SK-N-MC (cell line): ENCODE measurements around the gene ZNF91.

Experiments used
- DNase-seq: peaks from one replicate; pipeline ENCODE4 v3.0.0-alpha.2; 2011; ENCODE audit warnings: low read depth, low spot score
- H3K27ac ChIP-seq: fragments of 200-600 bp; sonication (generic); 2 replicates; pipeline ENCODE4 v1.5.1; 2016; ENCODE audit warnings: mixed run types
- H3K36me3 ChIP-seq: fragments of 200-600 bp; sonication (generic); 2 replicates; pipeline ENCODE4 v1.6.1; 2017; ENCODE audit warnings: antibody characterized with exemption, low read length, mixed read lengths; ENCODE audit not compliant: insufficient read depth
- H3K4me3 ChIP-seq: fragments of 200-600 bp; sonication (generic); 2 replicates; pipeline ENCODE4 v1.5.1; 2016
- H3K9ac ChIP-seq: fragments of 200-600 bp; sonication (generic); 2 replicates; pipeline ENCODE4 v1.8.0; 2017; ENCODE audit warnings: mixed run types, mixed read lengths; ENCODE audit not compliant: insufficient read length
- H3K9me3 ChIP-seq: fragments of 200-600 bp; sonication (generic); 2 replicates; pipeline ENCODE4 v1.6.1; 2017; ENCODE audit warnings: low read depth, mild to moderate bottlenecking, antibody characterized with exemption, low read length, moderate library complexity, mixed read lengths
- EZH2 ChIP-seq: fragments of 200-600 bp; sonication (generic); IDR thresholded peaks from one replicate; pipeline ENCODE4 v1.6.1; 2017; ENCODE audit warnings: antibody characterized with exemption
- FOXP2 ChIP-seq: optimal IDR thresholded peaks from 2 replicates; pipeline ENCODE3; 2011; ENCODE audit warnings: mild to moderate bottlenecking, moderate library complexity; ENCODE audit not compliant: insufficient read depth; ENCODE audit errors: extremely low read length, control extremely low read depth
- POLR2AphosphoS5 ChIP-seq: IDR thresholded peaks from 2 replicates; pipeline ENCODE4 v1.6.1; 2012; ENCODE audit warnings: mild to moderate bottlenecking, low read depth, low read length, borderline replicate concordance

Gene ZNF91

DNA sequence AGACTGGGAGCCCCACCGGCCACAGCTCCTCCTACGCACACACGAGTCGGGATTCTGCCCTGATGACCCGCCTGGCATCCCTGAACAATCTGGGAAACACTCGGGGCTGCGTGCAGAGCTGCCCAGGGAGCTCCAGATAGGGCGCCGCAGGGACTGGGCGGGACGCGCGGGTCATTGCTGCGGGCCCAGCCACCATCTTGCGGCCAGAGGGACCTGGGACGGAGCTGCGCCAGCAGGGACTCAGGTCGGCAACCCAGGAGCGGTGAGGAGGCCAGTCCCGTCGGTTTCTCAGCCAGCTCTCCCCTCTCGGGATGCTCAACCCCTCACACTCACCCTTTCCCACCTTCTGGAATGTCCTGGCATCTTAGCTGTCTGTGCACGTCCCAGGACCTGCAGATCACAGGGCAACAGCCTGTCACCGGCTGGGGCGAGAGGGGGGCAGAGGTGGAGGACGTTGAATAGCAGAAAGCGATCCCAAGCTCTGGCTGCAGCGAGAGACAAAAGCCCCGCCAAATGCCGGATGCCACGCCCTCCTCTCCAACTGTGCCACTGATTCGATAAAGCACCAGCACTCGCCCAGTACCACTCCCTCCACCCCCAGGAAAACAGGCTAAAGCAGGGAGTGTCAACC, 20.4 kb upstream of the ZNF91 start:
- Histone ChIP-seq H3K9ac (no peak overlapping the region), H3K4me3 (no peak overlapping the region), H3K36me3 (no peaks in the 10 kb centered on the region), H3K9me3 (no peaks in the 10 kb centered on the region), H3K27ac (no peak overlapping the region)
- DNase-seq: no peak
- TF ChIP-seq EZH2 (no peak), POLR2AphosphoS5 (no peak), FOXP2 (no peak)

- no peak for DNase-seq
Measured at GRCh38 chr19:23415034-23415433, 19.8 kb upstream of the ZNF91 start.

DNA sequence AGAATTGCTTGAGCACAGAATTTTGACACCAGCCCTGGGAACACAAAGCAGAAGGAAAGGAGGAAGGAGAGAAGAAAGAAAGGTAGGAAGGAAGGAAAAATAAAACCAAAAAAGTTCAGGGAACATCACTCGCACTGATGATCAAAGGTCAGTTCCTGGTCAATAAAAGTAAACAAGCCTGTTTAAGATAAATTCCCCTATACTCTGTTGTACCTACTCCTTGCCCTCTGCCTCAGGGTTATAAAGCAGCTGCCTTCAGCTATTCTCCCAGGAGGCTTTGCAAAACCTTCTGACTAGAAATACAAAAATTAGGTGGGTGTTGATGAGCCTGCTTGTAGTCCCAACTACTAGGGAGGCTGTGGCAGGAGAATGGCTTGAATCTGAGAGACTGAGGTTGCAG, 14.9 kb upstream of the ZNF91 start:
- H3K27ac ChIP-seq: no peak overlapping the region
- TF ChIP-seq POLR2AphosphoS5: no peak
- TF ChIP-seq EZH2: no peak
- TF ChIP-seq FOXP2: no peak
- no peak overlapping the region for H3K9ac ChIP-seq
- no peak overlapping the region for H3K4me3 ChIP-seq
- DNase-seq: no peak
- H3K9me3 ChIP-seq: no peaks in the 10 kb centered on the region
- no peaks in the 10 kb centered on the region for H3K36me3 ChIP-seq

More at GRCh38 chr19:23415034-23415433, 19.8 kb upstream of the ZNF91 start:
- no peaks in the 10 kb centered on the region for H3K9me3 ChIP-seq
- TF ChIP-seq EZH2 (no peak), FOXP2 (no peak), POLR2AphosphoS5 (no peak)
- H3K36me3 ChIP-seq: no peaks in the 10 kb centered on the region
- no peak overlapping the region for H3K9ac ChIP-seq
- no peak overlapping the region for H3K4me3 ChIP-seq
- H3K27ac ChIP-seq: no peak overlapping the region

DNA sequence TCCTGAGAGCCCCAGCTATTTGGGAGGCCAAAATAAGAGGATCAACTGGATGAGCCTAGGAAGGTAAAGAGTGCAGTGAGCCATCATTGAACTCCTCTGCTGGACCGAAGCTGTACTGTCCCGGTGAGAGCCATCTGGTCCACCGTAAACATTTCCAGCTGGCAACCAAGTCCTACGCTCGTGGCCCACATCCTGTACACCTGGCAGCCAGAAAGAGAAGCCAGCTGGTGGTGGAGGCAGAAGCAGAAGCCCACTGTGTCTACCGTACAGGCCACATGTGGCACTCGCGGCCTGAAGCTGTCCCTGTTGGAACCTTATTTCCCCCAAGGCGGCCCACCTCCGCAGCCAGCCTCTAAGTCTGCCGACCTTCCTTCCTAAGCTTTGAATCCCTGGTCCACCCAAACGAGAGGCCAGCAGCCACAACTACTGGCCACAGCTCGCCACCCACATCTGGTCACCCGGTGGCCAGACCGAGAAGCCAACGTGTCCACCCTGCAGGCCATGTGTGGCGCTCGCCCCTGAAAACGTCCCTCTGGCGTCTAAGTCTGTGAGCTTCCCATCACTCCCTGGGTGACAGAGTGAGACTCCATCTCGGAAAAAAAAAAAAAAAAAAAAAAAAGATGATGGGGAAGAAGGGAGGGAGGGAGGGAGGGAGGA, 14.2 kb upstream of the ZNF91 start:
- H3K27ac ChIP-seq: no peak overlapping the region
- H3K4me3 ChIP-seq: no peak overlapping the region
- TF ChIP-seq POLR2AphosphoS5: no peak
- TF ChIP-seq FOXP2: no peak
- no peak for TF ChIP-seq EZH2
- DNase-seq: no peak
- H3K9me3 ChIP-seq: no peaks in the 10 kb centered on the region
- H3K36me3 ChIP-seq: no peaks in the 10 kb centered on the region
- no peak overlapping the region for H3K9ac ChIP-seq

- no peak overlapping the region for H3K9ac ChIP-seq
- DNase-seq: no peak
- no peaks in the 10 kb centered on the region for H3K36me3 ChIP-seq
- no peak overlapping the region for H3K27ac ChIP-seq
- no peaks in the 10 kb centered on the region for H3K9me3 ChIP-seq
- TF ChIP-seq POLR2AphosphoS5 (no peak), EZH2 (no peak), FOXP2 (no peak)
- no peak overlapping the region for H3K4me3 ChIP-seq
Measured at GRCh38 chr19:23407616-23408133, 12.4 kb upstream of the ZNF91 start.

DNA sequence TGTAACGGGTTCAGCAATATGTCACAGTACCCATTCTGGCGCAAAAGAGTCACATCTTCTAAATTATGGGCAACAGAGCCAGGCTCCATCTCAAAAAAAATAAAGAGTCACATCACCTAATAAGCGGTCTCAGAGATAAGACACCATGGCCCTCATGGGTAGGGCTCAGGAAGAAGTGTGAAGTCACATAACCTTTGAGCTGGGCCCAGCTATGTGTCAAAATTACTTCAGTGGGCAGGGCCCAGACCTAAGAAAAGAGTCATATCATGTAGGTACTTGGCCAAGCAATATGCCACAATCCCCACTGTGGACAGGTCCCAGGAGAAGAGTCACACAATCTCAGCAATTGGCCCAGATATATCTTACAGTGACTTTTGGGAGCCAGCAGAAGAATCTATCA, 11.4 kb upstream of the ZNF91 start:
- Histone ChIP-seq H3K9ac (no peak overlapping the region), H3K36me3 (no peaks in the 10 kb centered on the region), H3K27ac (no peak overlapping the region), H3K9me3 (no peaks in the 10 kb centered on the region), H3K4me3 (no peak overlapping the region)
- TF ChIP-seq FOXP2: no peak
- no peak for TF ChIP-seq POLR2AphosphoS5
- no peak for TF ChIP-seq EZH2
- DNase-seq: no peak

GRCh38 chr19:23406091-23406490, 10.8 kb upstream of the ZNF91 start:
- Histone ChIP-seq H3K9me3 (no peaks in the 10 kb centered on the region), H3K27ac (no peak overlapping the region), H3K4me3 (no peak overlapping the region), H3K36me3 (no peaks in the 10 kb centered on the region), H3K9ac (no peak overlapping the region)
- TF ChIP-seq FOXP2 (no peak), EZH2 (no peak), POLR2AphosphoS5 (no peak)
- DNase-seq: no peak

DNA sequence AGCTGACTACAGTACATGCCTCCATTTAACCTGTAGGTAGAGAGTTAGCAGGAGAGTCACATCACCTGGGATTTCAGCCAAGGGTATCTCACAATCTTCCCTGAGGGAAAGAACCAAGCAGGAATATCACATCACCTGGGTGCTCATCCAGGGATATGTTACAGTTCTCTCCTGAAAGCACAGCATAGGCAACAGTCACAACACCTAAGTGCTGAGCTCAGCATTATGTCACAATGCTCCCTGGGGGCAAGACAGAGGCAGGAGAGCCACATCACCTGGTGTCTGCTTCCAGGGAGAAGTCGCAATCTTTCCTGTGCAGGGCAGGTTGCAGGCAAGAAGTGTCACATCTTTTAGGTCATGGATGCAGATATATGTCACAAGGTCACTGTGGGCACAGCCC, 9.4 kb upstream of the ZNF91 start:
- no peak for DNase-seq
- H3K36me3 ChIP-seq: no peaks in the 10 kb centered on the region
- TF ChIP-seq FOXP2: no peak
- TF ChIP-seq POLR2AphosphoS5: no peak
- TF ChIP-seq EZH2: no peak
- no peaks in the 10 kb centered on the region for H3K9me3 ChIP-seq
- no peak overlapping the region for H3K4me3 ChIP-seq
- H3K27ac ChIP-seq: no peak overlapping the region
- H3K9ac ChIP-seq: no peak overlapping the region
